Stimulated activated naive CD4-positive, alpha-beta T cell (primary cell): ENCODE measurements around the gene LBHD1.
"Not testable (repeated sequence)": the region's sequence is repeated elsewhere in the genome, so short reads cannot be mapped to it uniquely, and the experiment has no call there.

Source experiments
- DNase-seq, 6 experiments: peaks; one replicate each; lab custom pipeline; 2025; lab: John Stamatoyannopoulos, UW

Gene LBHD1

DNA sequence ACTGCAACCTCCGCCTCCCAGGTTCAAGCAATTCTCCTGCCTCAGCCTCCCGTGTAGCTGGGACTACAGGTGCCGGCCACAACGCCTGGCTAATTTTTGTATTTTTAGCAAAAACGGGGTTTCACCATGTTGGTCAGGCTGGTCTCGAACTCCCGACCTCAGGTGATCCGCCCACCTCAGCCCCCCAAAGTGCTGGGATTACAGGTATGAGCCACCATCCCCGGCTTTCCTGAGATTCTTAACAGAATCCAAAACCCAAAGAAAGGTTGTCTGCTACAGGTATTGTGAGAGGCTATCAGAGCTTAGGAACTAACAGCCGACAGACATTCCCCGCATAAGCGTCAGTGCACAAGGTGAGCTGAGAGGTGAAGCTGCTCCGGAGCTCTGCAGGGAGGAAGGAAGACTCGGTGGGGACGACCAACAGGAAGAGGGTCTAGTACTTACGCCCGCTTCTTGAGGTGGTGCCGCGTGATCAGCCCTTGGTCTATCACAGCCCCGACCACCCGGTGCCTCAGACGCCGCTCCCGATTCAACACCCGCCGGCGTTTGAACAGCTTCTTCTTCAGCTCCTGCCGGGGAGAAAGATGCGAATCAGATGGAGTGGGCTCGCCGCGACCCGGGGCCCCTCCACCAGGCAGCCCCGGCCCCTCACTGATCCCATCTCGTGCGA is 7.5 kb downstream of the LBHD1 start:
- DNase-seq: peak in 1 of 6 experiments; percentile 56

GRCh38 chr11:62656796-62657429 is 15.2 kb downstream of the LBHD1 start:
- DNase-seq: no peak

DNA sequence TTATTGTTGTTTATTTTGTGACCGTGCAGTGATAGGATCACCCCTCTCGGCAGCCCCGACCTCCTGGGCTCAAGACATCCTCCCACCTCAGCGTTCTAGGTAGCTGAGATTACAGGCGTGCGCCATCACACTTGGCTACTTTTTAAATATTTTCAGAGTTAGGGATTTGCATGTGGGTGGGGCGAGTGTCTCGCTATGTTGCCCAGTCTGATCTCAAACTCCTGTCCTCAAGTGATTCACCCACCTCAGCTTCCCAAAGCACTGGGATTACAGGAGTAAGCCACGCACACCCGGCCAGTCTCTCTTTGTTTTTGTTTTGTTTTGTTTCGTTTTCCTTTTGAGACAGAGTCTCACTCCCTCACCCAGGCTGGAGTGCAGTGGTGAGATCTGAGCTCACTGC is 17.8 kb downstream of the LBHD1 start:
- no peak for DNase-seq

DNA sequence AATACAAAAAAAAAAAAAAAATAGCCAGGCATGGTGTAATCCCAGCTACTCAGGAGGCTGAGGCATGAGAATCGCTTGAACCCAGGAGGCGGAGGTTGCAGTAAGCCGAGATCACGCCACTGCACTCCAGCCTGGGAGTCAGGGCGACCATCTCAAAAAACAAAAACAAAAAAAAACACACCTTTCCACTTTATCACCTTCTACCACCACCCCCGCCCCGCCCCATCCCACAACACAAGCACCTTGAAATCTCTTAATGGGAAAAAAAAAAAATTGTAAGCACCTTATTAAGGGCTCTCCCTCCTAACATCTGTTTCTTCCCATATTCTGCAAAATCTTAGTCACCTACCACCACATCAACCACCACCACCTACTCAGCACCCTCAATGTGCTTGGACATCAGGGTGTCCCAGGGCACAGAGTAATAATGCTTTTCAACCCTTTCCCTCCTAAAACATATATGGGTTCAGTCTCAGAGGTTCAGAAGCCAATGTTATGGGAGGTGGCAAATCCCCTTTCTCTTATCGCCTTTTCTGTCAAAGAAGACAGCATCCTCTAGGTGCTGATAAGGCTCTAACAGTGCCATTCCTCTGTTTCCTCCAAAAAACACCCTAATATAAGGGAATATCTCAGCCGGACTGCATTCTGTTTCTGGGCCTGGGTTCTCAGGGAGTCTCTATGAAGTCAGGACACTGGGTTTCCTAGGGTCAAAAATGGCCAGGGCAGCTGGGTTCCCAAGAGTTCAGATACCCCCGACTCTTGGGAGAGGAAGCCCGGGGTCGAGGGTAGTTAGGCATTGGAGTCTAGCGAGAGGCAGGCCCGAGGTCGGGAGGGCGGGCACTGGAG is 19.7 kb downstream of the LBHD1 start:
- DNase-seq: peak in 2 of 6 experiments; percentile 21 to 40

GRCh38 chr11:62650283-62650682 is 21.8 kb downstream of the LBHD1 start:
- not testable (repeated sequence) for DNase-seq

GRCh38 chr11:62649486-62649885 is 22.6 kb downstream of the LBHD1 start:
- DNase-seq: no peak

GRCh38 chr11:62648967-62649364 is 23.1 kb downstream of the LBHD1 start:
- DNase-seq: no peak

DNA sequence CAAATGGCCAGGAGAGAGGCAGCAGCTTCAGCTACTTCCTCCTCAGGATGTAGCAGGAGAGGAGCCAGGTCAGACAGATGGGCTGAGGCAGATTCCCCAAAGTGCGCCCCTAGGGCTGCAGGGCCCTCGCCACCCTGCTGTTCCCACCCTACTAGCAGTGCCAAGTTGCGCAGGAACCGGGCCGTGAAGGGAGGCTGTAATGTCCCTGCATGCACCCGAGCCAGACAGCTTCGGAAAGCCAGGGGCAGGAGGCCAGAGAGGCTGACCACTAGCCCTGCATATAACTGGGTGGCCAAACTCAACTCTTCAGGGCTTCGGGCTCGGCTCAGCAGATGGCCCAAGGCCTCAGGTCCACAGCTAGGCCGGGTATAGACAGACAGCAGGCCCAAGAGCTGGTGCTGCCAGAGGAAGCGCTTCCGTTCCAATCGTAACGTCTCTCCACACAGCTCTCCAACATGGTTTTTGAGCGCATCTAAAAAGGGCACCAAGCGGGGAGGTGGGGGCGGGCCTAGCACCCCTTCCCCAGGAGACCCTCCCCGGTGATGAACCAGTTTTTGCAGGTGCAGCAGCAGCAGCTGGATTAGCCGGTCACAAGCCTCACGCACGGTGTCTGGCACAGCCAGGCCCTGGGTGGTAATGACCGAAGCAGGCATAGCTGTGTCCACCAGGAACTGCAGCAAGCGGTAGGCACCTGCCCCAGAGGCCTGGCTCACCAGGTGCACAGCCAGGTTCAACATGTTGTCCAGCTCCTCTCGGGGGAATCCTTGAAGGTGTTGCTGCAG is 23.7 kb downstream of the LBHD1 start:
- no peak for DNase-seq

GRCh38 chr11:62647609-62648005 is 24.5 kb downstream of the LBHD1 start:
- no peak for DNase-seq

- DNase-seq: no peak
Observed at GRCh38 chr11:62646825-62647608, 25.1 kb downstream of the LBHD1 start.

DNA sequence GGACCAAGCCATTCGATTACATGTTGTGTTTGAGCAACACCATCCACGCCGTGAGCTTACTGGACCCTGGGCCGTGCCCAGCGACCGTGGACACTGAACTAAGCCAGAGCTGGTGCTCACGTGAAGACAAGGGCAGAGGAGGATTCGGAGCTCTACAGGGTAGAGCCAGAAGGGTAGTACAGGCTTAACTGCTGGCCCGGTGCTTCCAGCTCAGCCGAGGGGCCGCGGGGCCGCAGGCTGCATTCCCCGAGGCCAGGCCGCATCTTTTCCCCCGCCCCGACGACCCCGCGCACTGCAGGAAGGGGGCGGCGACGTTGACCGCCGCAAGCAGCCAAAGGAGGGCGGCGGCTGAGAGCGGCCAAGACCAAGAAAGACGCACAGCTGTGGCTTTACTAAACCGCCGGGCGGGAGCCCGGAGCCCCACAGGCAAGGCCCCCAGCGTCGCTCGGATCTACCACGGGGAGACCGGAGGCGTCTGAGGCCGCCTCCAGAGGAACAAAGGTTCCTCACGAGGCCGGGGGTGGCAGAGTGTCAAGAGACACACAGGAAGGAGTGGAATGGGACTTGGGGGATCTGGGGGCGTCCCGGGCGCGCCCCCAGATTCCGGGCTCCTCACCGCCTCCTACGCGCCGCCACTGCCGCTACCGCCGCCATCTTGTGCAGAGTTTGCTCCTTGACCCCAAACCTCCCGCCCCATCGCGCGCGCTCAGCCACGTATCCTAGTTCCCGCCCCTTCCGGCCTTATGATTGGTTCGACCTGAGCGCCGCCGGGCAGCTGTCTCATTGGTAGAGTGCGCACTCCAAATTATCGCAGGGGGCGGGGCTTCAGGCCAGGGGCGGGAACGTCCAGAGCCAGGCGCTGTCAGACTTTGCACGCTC is 25.9 kb downstream of the LBHD1 start, which contains the start of gene GANAB:
GANAB (minus strand) TSS at position 668 of the 879 bp plus-strand sequence; CDS start at position 654, 14 bp downstream.
- peak; percentile 93 to 98 (median 96) for DNase-seq

DNA sequence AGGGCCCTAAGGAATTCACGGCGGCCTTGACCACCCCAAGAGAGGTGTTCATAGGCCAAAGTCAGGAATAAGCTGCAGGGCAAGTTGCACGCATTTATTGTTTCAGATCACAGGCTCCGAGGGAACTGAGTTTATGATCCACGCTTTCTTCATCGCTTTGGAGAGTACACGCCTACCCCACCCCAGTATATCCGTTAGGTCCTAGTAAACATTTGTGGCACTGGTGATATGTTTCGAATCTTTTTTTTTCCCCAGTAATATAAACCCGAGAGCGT is 26.5 kb downstream of the LBHD1 start:
- DNase-seq: peak in 1 of 6 experiments; percentile 27

GRCh38 chr11:62644220-62644619 is 27.8 kb downstream of the LBHD1 start:
- DNase-seq: no peak

DNA sequence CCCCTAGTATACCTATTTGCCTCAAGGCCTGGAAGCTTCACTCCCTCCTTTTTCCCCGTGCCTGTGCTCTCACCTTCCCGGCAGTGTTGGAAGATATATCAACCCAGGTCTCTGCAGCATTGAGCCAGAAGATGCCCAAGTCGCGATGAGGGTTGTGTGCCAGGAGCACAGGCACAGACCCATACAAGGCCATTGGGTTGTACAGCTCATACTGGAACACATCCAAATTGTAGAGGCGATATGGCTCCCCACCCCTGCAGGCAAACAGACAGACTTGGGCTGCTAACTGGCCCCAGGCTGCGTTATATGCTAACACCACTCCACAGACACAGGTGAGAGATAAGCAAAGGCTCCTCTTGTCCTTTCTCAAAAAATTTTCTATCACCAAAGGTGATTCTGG is 39.6 kb downstream of the LBHD1 start:
- DNase-seq: no peak

GRCh38 chr11:62627713-62628112 is 44.4 kb downstream of the LBHD1 start:
- DNase-seq: no peak

- peak in 1 of 6 experiments; percentile 12 for DNase-seq
Observed at GRCh38 chr11:62622476-62623089, 49.5 kb downstream of the LBHD1 start.

DNA sequence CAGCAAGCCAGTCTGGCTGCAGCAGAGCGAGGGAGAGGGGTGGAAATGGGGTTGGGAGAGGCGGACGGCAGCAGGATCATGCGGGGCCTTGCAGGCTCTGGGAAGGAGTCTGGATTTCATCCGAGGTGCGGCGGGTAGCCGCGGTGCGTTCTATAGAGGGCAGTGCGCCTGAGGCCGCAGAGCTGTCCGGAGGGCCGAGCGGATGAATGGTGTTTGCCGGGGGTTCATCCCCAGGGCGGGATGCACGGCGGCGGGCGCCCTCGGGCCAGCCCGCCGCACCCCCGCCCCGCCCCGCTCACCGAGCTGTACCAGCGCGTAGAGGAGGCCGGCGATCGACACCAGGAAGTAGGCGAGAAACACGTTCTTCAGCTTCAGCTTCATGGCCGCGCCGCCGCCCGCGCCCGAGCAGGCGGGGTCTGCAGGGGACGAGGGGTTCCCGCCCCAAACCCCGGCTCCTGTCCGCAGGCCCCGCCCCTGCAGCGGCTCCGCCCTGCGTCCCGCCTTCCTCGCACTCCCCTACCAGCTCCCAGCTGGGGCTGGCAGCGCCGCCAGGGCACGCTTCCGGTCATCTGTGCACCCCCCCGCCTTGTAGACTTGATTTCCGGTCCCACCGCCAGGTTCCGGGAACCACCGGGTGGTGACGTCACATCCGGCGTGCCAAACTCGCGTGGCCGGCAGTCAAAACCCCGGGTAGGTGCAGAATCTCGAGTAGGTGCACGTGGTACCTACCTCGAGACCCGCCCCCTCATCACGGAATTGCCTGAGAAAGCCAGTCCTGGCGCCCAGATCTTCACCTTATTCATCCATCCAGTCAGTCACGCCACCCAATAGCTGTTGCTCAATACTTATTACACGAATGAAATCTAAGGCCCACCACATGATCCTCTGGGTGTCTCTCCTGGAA is 50.2 kb downstream of the LBHD1 start, which contains the start of gene B3GAT3:
B3GAT3 (minus strand) TSS at position 420 of the 904 bp plus-strand sequence; CDS start at position 381, 39 bp downstream.
- peak; percentile 91 to 96 (median 93) for DNase-seq

DNA sequence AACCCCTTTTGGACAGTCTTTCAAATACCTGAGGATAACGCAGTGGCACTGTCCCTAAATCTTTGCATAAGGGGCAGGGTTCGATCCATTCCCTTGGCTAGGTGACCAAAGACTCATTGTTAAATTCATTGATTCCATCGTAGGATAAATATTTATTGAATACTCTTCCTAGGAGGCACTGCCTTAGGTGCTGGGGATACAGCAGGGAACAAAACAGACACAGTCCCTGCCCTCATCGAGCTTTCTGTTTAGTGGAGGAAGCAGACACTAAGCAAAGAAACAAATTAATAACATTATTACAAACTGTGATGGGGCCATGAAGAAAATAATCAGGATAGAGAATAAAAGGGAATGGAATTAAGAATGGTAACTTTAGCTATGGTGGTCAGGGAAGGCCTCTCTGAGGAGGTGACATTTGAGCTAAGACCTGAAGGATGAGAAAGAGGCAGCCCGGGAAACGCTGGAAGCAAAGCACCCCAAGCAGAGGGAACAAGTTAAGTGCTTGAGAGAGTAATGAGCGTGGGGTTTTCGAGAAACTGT is 51.0 kb downstream of the LBHD1 start:
- no peak for DNase-seq
